GM23248 (cell line): ENCODE results near the gene EMILIN2.

Experiments used
- EZH2 ChIP-seq: fragments of 200-600 bp; sonication (generic); IDR thresholded peaks from 2 replicates; pipeline ENCODE4 v1.6.1; 2018; ENCODE audit warnings: antibody characterized with exemption, mild to moderate bottlenecking; ENCODE audit not compliant: insufficient read depth, poor library complexity, severe bottlenecking
- EZH2phosphoT487 ChIP-seq: fragments of 200-600 bp; sonication (generic); IDR thresholded peaks from 2 replicates; pipeline ENCODE4 v1.6.1; 2018; ENCODE audit warnings: antibody characterized with exemption, moderate library complexity, mild to moderate bottlenecking, low read depth; ENCODE audit not compliant: insufficient read depth

GRCh38 chr18:2913398-2914005, 66.7 kb downstream of the EMILIN2 start:
- TF ChIP-seq EZH2 (no peak), EZH2phosphoT487 (no peak)
